ENCODE results near the gene CYBA.

Gene CYBA

DNA sequence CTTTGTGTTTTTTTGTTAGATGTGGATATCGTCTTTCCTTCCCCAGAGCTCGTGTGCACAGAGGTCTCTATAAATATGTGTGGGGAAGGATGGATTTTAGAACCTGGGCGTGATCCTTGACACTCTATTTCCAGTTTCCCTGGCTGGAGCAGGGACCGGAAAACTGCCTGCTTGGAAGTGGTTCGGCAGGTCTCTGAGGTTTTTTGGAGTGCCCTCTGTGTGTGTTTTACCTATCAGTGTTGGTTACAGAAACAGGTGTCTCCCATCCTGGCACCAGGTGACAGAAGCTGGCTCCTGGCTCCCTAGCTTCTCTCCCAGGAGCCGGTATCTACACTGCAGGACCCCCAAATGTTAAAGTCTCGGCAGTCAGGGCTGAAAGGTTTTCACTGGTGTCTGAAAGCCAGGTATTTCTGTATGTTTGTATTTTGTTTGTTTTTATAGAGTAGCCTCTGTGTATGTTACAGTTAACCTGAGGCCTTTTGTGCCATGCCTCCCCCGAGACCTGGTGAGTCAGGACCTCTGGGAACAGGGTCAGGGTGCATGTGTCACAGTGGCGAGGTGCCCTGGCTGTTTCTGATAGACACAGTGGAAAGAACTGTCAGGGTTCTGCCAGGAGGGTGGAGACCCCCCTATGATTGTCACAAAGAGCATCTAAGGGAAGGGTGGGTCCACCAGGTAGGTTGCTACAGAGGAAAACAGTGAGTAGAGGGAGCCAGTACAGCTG, 49.4 kb downstream of the CYBA start:
- H3K27me3 Mint-ChIP-seq, result no peaks in the 10 kb centered on the region
- peaks cover 22% of the 10 kb centered on the region for H3K36me3 Mint-ChIP-seq

DNA sequence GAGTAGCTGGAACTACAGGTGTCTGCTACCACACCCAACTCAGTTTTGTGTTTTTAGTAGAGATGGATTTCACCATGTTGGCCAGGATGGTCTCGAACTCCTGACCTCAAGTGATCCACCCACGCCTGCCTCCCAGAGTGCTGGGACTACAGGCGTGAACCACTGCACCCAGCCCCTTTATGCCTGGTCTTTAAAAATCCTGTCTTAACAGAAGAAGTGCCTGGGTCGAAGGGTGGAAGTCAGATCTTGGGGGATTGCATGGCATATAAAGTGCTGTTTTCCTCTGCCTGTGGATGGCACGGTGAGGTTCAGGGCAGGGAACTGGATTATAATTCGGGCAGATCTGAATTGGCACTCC, 50.3 kb downstream of the CYBA start:
- Mint-ChIP-seq H3K27ac (no peak overlapping the region), H3K4me1 (peaks cover 5% of the 10 kb centered on the region), H3K4me3 (no peak overlapping the region), H3K27me3 (no peaks in the 10 kb centered on the region), H3K36me3 (peaks cover 25% of the 10 kb centered on the region), H3K9me3 (no peaks in the 10 kb centered on the region)
- no peak for ATAC-seq (ENCODE audit: low read depth)
- DNase-seq (ENCODE audit: low spot score in 2 of 2), result no peak

More for the DNA sequence above, 49.4 kb downstream of the CYBA start:
- no peak overlapping the region for H3K4me3 Mint-ChIP-seq
- DNase-seq (ENCODE audit: low spot score in 2 of 2) (no peak), ATAC-seq (ENCODE audit: low read depth) (no peak)
- no peaks in the 10 kb centered on the region for H3K9me3 Mint-ChIP-seq
- H3K4me1 Mint-ChIP-seq, result peaks cover 5% of the 10 kb centered on the region
- H3K27ac Mint-ChIP-seq, result no peak overlapping the region

GRCh38 chr16:88599825-88600538, 50.9 kb downstream of the CYBA start:
- no peak for DNase-seq (ENCODE audit: low spot score in 2 of 2)
- no peak overlapping the region for H3K4me3 Mint-ChIP-seq
- no peak overlapping the region for H3K27ac Mint-ChIP-seq
- ATAC-seq (ENCODE audit: low read depth), result no peak
- peaks cover 25% of the 10 kb centered on the region for H3K36me3 Mint-ChIP-seq
- H3K9me3 Mint-ChIP-seq, result no peaks in the 10 kb centered on the region
- H3K4me1 Mint-ChIP-seq, result peaks cover 5% of the 10 kb centered on the region
- no peaks in the 10 kb centered on the region for H3K27me3 Mint-ChIP-seq

DNA sequence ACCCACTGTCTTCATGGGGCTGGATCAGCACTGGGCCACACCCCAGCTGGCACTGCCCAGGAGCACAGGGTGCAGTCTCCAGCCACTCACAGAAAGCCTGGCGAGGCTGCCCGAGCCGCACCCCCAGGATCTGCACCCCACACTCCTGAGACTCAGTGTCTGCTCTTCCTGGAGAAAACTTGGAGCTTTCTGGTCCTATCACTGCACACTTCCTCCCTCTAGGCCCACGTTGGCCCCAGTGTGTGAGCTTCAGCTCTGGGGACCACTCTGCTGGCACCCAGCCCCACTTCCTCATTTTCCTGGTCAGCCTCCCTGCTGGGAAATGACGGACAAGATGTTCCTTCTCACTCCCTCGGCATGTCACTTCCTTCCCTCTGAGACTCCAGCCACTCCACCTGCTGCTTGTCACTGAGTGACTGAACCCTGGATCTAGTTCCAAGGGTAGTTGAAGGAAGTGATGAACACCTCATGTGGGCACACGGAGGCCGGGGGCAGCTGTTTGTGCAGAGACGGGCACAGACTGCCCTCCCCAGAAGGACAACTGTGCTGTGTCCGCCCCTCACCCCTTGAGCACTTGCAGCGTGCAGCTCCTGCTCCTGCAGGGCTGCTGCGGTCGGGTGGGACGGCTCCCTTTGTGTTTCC, 51.6 kb downstream of the CYBA start:
- DNase-seq (ENCODE audit: low spot score in 2 of 2) (no peak), ATAC-seq (ENCODE audit: low read depth) (no peak)
- Mint-ChIP-seq H3K4me3 (no peak overlapping the region), H3K27me3 (no peaks in the 10 kb centered on the region), H3K27ac (no peak overlapping the region), H3K36me3 (peaks cover 25% of the 10 kb centered on the region), H3K9me3 (no peaks in the 10 kb centered on the region), H3K4me1 (peaks cover 5% of the 10 kb centered on the region)

DNA sequence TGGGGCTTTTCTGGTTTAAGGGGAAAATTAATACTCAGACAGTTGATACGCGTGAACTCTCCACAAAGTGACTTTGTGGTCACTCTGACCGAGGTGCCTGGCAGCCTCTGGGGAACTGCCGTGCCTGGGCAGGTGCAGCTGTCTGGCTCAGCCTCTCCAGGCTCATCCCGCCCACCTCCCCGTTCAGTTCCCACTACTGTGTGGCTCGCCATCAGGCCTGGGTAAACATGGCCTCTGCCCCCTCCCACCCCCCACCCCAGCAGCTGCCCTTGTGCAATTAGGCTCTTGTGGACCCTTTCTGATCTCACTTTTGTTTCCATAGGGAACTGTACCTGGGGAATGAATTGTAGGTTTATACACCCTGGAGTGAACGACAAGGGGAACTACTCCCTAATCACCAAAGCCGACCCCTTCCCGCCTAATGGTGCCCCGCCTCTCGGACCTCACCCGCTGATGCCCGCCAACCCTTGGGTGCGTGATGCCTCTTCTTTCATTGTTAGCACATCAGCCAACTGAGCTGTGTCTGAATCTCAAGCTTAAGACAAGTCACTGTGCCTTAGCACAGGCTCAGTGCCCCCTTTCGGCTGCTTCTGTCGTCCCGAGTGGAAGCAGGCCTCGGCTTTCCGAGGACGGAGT, 52.9 kb downstream of the CYBA start:
- DNase-seq (ENCODE audit: low spot score in 2 of 2) (no peak), ATAC-seq (ENCODE audit: low read depth) (no peak)
- Mint-ChIP-seq H3K36me3 (peaks cover 25% of the 10 kb centered on the region), H3K4me3 (no peak overlapping the region), H3K27me3 (no peaks in the 10 kb centered on the region), H3K4me1 (peaks cover 5% of the 10 kb centered on the region), H3K27ac (no peak overlapping the region), H3K9me3 (no peaks in the 10 kb centered on the region)

DNA sequence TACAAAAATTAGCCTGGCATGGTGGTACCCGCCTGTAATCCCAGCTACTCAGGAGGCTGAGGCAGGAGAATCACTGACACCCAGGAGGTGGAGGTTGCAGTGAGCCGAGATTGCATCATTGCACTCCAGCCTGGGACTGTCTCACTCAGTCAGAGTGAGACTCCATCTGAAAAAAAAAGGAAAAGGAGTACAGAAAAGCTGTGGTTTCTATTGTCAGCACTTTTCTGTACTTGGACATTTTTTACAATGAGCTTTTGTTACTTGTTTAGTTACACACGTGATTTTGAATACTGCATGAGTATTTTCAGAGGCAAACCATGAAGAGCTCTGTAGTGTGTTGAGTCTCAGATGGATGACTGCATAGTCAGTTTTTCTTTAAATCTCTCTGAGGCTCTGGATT, 54.4 kb downstream of the CYBA start:
- ATAC-seq (ENCODE audit: low read depth) (no peak), DNase-seq (ENCODE audit: low spot score in 2 of 2) (no peak)
- no peaks in the 10 kb centered on the region for H3K27me3 Mint-ChIP-seq
- H3K4me3 Mint-ChIP-seq, result no peak overlapping the region
- H3K4me1 Mint-ChIP-seq, result peaks cover 10% of the 10 kb centered on the region
- no peaks in the 10 kb centered on the region for H3K9me3 Mint-ChIP-seq
- H3K36me3 Mint-ChIP-seq, result peaks cover 19% of the 10 kb centered on the region
- no peak overlapping the region for H3K27ac Mint-ChIP-seq

DNA sequence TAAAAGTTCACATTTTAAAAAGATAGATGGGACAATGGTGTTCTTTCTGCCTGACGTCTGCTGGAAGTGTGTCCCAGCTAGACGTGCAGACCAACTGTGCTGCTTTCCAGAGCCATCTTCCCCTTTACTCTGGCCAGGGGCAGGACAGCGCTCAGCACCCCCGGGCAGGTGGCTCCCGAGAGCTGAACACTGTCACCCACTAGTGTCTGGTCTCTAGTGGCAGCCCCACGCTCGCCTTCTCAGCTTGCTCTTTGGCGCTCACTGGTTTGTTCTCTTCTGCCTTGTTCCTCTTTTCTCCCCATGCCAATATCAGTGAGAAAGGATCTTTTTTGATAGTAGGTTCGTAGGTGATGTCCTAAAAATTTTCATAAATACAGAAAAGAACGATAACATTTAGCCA, 54.9 kb downstream of the CYBA start:
- H3K4me1 Mint-ChIP-seq, result peaks cover 10% of the 10 kb centered on the region

GRCh38 chr16:88595101-88595500, 55.8 kb downstream of the CYBA start:
- Mint-ChIP-seq H3K4me3 (no peak overlapping the region), H3K36me3 (peaks cover 15% of the 10 kb centered on the region)

More for the DNA sequence above, 54.9 kb downstream of the CYBA start:
- Mint-ChIP-seq H3K27ac (no peak overlapping the region), H3K9me3 (no peaks in the 10 kb centered on the region), H3K27me3 (no peaks in the 10 kb centered on the region), H3K4me3 (no peak overlapping the region), H3K36me3 (peaks cover 17% of the 10 kb centered on the region)
- DNase-seq (ENCODE audit: low spot score in 2 of 2) (no peak), ATAC-seq (ENCODE audit: low read depth) (no peak)

GRCh38 chr16:88593910-88594309, 56.9 kb downstream of the CYBA start:
- no peak for DNase-seq (ENCODE audit: low spot score in 2 of 2)
- ATAC-seq (ENCODE audit: low read depth), result no peak
- peaks cover 16% of the 10 kb centered on the region for H3K36me3 Mint-ChIP-seq
- no peaks in the 10 kb centered on the region for H3K27me3 Mint-ChIP-seq
- H3K4me1 Mint-ChIP-seq, result peaks cover 12% of the 10 kb centered on the region
- H3K9me3 Mint-ChIP-seq, result no peaks in the 10 kb centered on the region
- no peak overlapping the region for H3K4me3 Mint-ChIP-seq
- no peak overlapping the region for H3K27ac Mint-ChIP-seq

More at GRCh38 chr16:88595101-88595500, 55.8 kb downstream of the CYBA start:
- no peak overlapping the region for H3K27ac Mint-ChIP-seq
- H3K4me1 Mint-ChIP-seq, result peaks cover 10% of the 10 kb centered on the region
- ATAC-seq (ENCODE audit: low read depth), result no peak
- H3K27me3 Mint-ChIP-seq, result no peaks in the 10 kb centered on the region
- no peak for DNase-seq (ENCODE audit: low spot score in 2 of 2)
- H3K9me3 Mint-ChIP-seq, result no peaks in the 10 kb centered on the region

DNA sequence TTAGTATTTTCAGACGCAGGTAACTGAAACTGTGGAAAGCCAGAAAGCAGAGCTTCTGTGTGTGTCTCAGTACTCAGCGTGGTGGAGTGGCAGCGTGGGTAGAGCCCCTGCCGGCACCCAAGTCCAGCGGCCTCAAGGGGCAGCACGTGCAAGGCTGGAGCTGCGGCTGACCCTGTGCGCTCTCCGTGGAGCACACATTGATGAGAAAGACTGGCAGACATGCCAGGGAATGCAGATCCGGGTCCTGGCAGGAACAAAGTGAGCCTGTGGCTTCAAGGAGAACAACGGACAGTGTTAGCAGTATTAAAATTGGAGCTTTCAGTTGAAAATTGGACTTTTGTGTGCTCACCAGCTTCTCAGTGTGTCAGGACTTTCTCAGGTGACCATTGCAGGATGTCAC, 57.4 kb downstream of the CYBA start:
- peaks cover 12% of the 10 kb centered on the region for H3K4me1 Mint-ChIP-seq
- no peaks in the 10 kb centered on the region for H3K27me3 Mint-ChIP-seq
- no peak overlapping the region for H3K27ac Mint-ChIP-seq
- H3K36me3 Mint-ChIP-seq, result peaks cover 17% of the 10 kb centered on the region
- H3K9me3 Mint-ChIP-seq, result no peaks in the 10 kb centered on the region
- DNase-seq (ENCODE audit: low spot score in 2 of 2) (no peak), ATAC-seq (ENCODE audit: low read depth) (no peak)
- no peak overlapping the region for H3K4me3 Mint-ChIP-seq
